PC-9 (cell line): ENCODE data around the gene ACP1. TPM values are rescaled to one million over a fixed set of nuclear protein-coding genes. Genes with fewer than 3 reads are reported as not detected.

ENCODE experiments used
- BruUV-seq: library from RNA; stranded (reverse); fragments of 400-500 nt; replicated peaks from 2 replicates; lab custom pipeline; 2021; lab: Mats Ljungman, UMichigan
- CTCF ChIA-PET: fragments of 300-600 bp; sonication (Branson Sonifier 250); formaldehyde crosslinking; loops from one replicate; lab custom pipeline; 2022; ENCODE audit warnings: antibody characterized with exemption; lab: Charles Lee
- POLR2A ChIA-PET: fragments of 300-600 bp; sonication (Branson Sonifier 250); formaldehyde crosslinking; loops from one replicate; lab custom pipeline; 2022; ENCODE audit warnings: antibody characterized with exemption; ENCODE audit not compliant: unreplicated experiment; lab: Charles Lee
- DNase-seq, 2 experiments: peaks; one replicate each; pipeline versions ENCODE4 v3.0.0 to v3.0.0-alpha.2; 2015 to 2022; ENCODE audit warnings: mixed read lengths in 1 of 2
- H2AFZ ChIP-seq: fragments of 200-600 bp; sonication (generic); 2 replicates; pipeline ENCODE4 v1.8.1; 2017; ENCODE audit warnings: antibody characterized with exemption
- H3F3A ChIP-seq: fragments of 200-600 bp; sonication (generic); 2 replicates; pipeline ENCODE4 v1.8.1; 2017; ENCODE audit warnings: antibody characterized with exemption, mild to moderate bottlenecking, low read depth; ENCODE audit not compliant: insufficient read depth
- H3K27ac ChIP-seq: fragments of 200-600 bp; sonication (generic); 2 replicates; pipeline ENCODE4 v1.6.1; 2016; ENCODE audit warnings: mixed run types
- H3K27me3 ChIP-seq: fragments of 200-600 bp; sonication (generic); 2 replicates; pipeline ENCODE4 v1.6.1; 2016; ENCODE audit warnings: low read depth, mixed run types; ENCODE audit not compliant: insufficient read depth
- H3K36me3 ChIP-seq: fragments of 200-600 bp; sonication (generic); 2 replicates; pipeline ENCODE4 v1.6.1; 2016; ENCODE audit warnings: low read depth, mixed run types
- H3K4me1 ChIP-seq: fragments of 200-600 bp; sonication (generic); replicated peaks from 2 replicates; pipeline ENCODE4 v1.6.1; 2016; ENCODE audit warnings: mixed run types; ENCODE audit not compliant: insufficient read depth
- H3K4me2 ChIP-seq: fragments of 200-600 bp; sonication (generic); 2 replicates; pipeline ENCODE4 v1.6.1; 2017; ENCODE audit warnings: mixed run types
- H3K4me3 ChIP-seq: fragments of 200-600 bp; sonication (generic); 2 replicates; pipeline ENCODE4 v1.6.1; 2016; ENCODE audit warnings: mixed run types
- H3K79me2 ChIP-seq: fragments of 200-600 bp; sonication (generic); 2 replicates; pipeline ENCODE4 v1.6.1; 2017; ENCODE audit warnings: low read depth, mixed run types
- H3K9me2 ChIP-seq: fragments of 200-600 bp; sonication (generic); 2 replicates; pipeline ENCODE4 v1.8.1; 2017; ENCODE audit warnings: mild to moderate bottlenecking; ENCODE audit not compliant: insufficient read depth
- H3K9me3 ChIP-seq: fragments of 200-600 bp; sonication (generic); 2 replicates; pipeline ENCODE4 v1.8.1; 2016; ENCODE audit warnings: low read depth; ENCODE audit not compliant: insufficient read depth
- H4K20me1 ChIP-seq: fragments of 200-600 bp; sonication (generic); 2 replicates; pipeline ENCODE4 v1.8.1; 2017; ENCODE audit not compliant: insufficient read depth
- CTCF ChIP-seq: fragments of 200-600 bp; sonication (generic); conservative IDR thresholded peaks from 2 replicates; pipeline ENCODE4 v1.6.1; 2017; ENCODE audit warnings: mixed run types, antibody characterized with exemption, mild to moderate bottlenecking, moderate library complexity
- EZH2 ChIP-seq: fragments of 200-600 bp; sonication (generic); IDR thresholded peaks from 2 replicates; pipeline ENCODE4 v1.8.0; 2017; ENCODE audit warnings: antibody characterized with exemption, low read depth
- intact Hi-C: fragments of 100-400 bp; cut with micrococcal nuclease; formaldehyde crosslinking; loops from one replicate; pipeline ENCODE4 v1.10.0; 2022; ENCODE audit not compliant: unreplicated experiment
- total RNA-seq: library from RNA; stranded (reverse); gene quantifications from 2 replicates; pipeline ENCODE4 v1.2.3, GENCODE V29; 2021

The ACP1 gene
- total RNA-seq, 1 experiment from 2014 or later: 115 TPM

DNA sequence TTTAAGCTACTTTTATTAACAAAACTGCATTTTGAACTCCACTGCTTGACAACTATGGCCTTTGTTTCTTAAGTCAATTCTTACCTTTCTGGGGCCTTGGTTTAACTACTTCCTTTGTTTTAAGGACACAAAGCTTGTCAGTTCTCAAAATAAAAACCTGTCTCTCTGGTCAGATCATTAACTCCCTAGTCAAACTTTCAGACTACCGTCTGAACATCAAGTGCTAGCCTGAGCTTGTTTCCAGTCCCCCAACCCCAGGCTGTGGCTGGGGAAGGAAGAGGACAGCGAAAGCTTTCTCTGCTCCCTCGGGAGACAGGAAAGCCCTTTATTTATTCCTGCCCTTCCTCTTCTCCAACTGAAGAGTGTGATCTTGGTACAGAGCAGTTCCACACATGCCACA lies 2.6 kb upstream of the ACP1 start:
- CTCF ChIA-PET: interaction anchor here (0.6 kb wide), 1 partner anchor 65 kb away, joined by 4 read pairs; no protein-coding TSS in a partner anchor
- H3K4me2 ChIP-seq: peak overlapping the region; percentile 86

DNA sequence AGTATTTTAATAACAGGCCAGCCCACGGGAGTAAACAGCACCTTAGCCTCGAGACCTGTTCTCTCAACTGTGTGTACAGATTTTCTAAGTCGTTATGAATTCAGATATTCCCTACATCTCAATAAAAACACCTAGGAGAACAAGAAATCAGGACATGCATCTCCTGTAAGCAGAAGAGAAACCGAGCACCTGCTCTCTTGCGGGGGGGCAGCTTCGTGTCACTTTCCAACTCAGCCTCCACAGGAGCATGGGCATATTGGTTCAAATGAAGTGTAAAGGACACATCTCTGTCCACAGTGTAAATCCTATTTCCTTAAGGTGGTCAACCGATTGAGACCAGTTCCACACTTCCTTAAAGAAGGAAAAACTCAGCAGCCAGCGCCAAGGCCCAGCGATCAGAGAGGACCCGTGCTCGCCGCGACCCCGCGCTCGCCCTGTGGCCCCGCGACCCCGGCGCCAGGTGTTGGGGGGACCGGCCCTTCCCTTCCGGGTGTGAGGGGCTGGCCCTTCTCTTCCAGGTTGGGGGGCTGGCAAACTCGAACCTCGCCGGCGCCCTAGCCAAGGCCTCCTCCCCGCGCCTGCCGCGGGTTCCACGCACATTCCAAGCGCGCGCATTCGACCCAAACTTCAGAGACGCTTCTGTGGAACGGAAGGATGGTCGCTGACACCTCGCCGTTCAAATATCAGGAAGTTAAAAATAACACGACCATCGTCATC lies 1.6 kb upstream of the ACP1 start:
- H3K27me3 ChIP-seq: no peaks in the 10 kb centered on the region
- peaks cover 7% of the 10 kb centered on the region; the same call in 1 of the 2 replicates for H3F3A ChIP-seq
- peak overlapping the region; percentile 93 for H3K27ac ChIP-seq
- H3K4me1 ChIP-seq: peaks cover 33% of the 10 kb centered on the region
- peaks cover 28% of the 10 kb centered on the region for H4K20me1 ChIP-seq
- CTCF ChIA-PET: no interaction called here
- TF ChIP-seq CTCF (no peak), EZH2 (no peak)
- peaks cover 76% of the 10 kb centered on the region for H3K79me2 ChIP-seq
- peak overlapping the region; percentile 82 for H3K4me3 ChIP-seq
- POLR2A ChIA-PET: no interaction called here
- peaks cover 24% of the 10 kb centered on the region for H3K9me3 ChIP-seq
- TSS peak; percentile 52 for BruUV-seq
- no peak for DNase-seq
- no peaks in the 10 kb centered on the region for H3K9me2 ChIP-seq
- H3K4me2 ChIP-seq: peak overlapping the region; percentile 86
- intact Hi-C loops: no loop called here
- peak overlapping the region; percentile 81 for H2AFZ ChIP-seq
- H3K36me3 ChIP-seq: peaks cover 46% of the 10 kb centered on the region

More for the DNA sequence above, 2.6 kb upstream of the ACP1 start:
- intact Hi-C loops: no loop called here
- H3K9me2 ChIP-seq: no peaks in the 10 kb centered on the region
- no peak for DNase-seq
- peaks cover 45% of the 10 kb centered on the region for H3K36me3 ChIP-seq
- peaks cover 3% of the 10 kb centered on the region; the same call in 1 of the 2 replicates for H3F3A ChIP-seq
- H2AFZ ChIP-seq: no peak overlapping the region
- no TSS peak for BruUV-seq
- H3K9me3 ChIP-seq: peaks cover 34% of the 10 kb centered on the region
- peaks cover 66% of the 10 kb centered on the region for H3K79me2 ChIP-seq
- H3K4me1 ChIP-seq: peaks cover 30% of the 10 kb centered on the region
- H3K27ac ChIP-seq: no peak overlapping the region
- POLR2A ChIA-PET: no interaction called here
- no peak for TF ChIP-seq CTCF
- no peak for TF ChIP-seq EZH2
- H4K20me1 ChIP-seq: peaks cover 17% of the 10 kb centered on the region
- no peaks in the 10 kb centered on the region for H3K27me3 ChIP-seq
- no peak overlapping the region for H3K4me3 ChIP-seq

DNA sequence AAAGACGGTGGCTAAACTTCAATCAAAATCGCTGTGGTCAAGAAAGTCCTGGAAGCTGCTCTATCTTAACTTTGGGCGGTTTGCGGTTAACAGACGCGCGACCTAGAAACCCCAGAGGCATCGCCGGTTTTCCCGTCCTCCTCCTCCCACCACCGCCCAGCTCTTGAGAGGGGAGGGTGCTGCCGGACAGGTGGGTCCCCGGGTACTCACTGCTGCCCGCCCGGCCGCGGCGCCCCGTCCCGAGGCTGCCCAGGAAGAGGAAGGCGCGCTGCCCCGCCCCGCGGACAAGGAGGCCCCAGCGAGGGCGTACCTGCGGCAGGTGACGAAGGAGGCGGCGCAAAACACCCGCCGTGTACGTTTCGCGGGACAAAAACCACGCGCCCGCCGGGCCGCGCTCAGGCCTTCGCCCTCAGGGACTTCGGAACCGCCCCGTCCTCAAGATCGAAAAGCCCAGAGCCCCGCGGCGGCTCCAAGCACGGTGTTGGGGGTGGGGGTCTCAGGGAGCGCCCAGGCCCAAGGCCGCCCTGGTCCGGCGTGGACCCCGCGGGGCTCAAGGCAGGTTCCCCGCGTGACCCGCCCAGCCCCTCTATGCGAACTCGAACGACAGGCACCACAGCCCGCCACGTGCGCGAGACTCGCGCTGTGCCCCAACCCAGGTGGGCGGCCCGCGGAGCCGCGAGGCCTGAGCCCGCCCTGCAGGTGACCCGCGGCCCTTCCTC lies 814 bp upstream of the ACP1 start, which contains the start of gene SH3YL1:
Gene SH3YL1, minus strand, starts transcription at position 259 of the 719 bp plus-strand sequence. Its CDS starts 48 bp downstream, at position 211.
- ChIA-PET POLR2A (interaction anchor here (0.7 kb wide), 2 partner anchors 22 to 44 kb away, joined by 3 read pairs; no protein-coding TSS in a partner anchor), CTCF (no interaction called here)
- TF ChIP-seq EZH2: no peak
- no peak for TF ChIP-seq CTCF
- intact Hi-C loops: loop anchor here (1.0 kb wide), 3 partner anchors 161 to 412 kb away; partner anchors contain the start of gene FAM110C
- peak within 1 kb of the TSS; percentile 93 for H3K4me2 ChIP-seq
- no TSS peak for BruUV-seq
- no peaks in the 10 kb centered on the region for H3K27me3 ChIP-seq
- H3K4me3 ChIP-seq: peak within 1 kb of the TSS; percentile 83
- H3K9me3 ChIP-seq: peaks cover 16% of the 10 kb centered on the region
- no peaks in the 10 kb centered on the region for H3K9me2 ChIP-seq
- H3K36me3 ChIP-seq: peaks cover 39% of the 10 kb centered on the region
- H3K79me2 ChIP-seq: peaks cover 84% of the 10 kb centered on the region
- peaks cover 7% of the 10 kb centered on the region; the same call in 1 of the 2 replicates for H3F3A ChIP-seq
- peak; percentile 71 to 80 for DNase-seq
- H4K20me1 ChIP-seq: peaks cover 35% of the 10 kb centered on the region
- peak within 1 kb of the TSS; percentile 81 for H2AFZ ChIP-seq
- peak within 1 kb of the TSS; percentile 93 for H3K27ac ChIP-seq
- H3K4me1 ChIP-seq: peaks cover 33% of the 10 kb centered on the region
